ENCODE results near the gene ZC3H18.

GRCh38 chr16:88589441-88589840 lies 19.2 kb downstream of the ZC3H18 start:
- TF ChIP-seq CTCF (IDR thresholded peaks at IDR 0.05) = no peak
- TF ChIP-seq POLR2A (IDR thresholded peaks at IDR 0.05) = no peak
- TF ChIP-seq EP300 (IDR thresholded peaks at IDR 0.05) = no peak

All from ovary (tissue), 3 donors.